Progenitor cell of endocrine pancreas (in vitro differentiated cells): ENCODE results near the gene AGL. TPM values are rescaled to one million over a fixed set of nuclear protein-coding genes. Genes with fewer than 3 reads are reported as not detected.

Experiments
- DNase-seq: peaks from one replicate; pipeline ENCODE4 v3.0.0; 2021; ENCODE audit warnings: low spot score; ENCODE audit not compliant: unreplicated experiment
- H3K27ac Mint-ChIP-seq: 2 replicates; pipeline ENCODE4 v1.8.0; 2021; ENCODE audit warnings: mild to moderate bottlenecking, moderate library complexity, mixed read lengths
- H3K27me3 Mint-ChIP-seq: 2 replicates; pipeline ENCODE4 v1.8.0; 2021; ENCODE audit warnings: mixed read lengths
- H3K36me3 Mint-ChIP-seq: 2 replicates; pipeline ENCODE4 v1.8.0; 2022; ENCODE audit warnings: mixed read lengths; ENCODE audit not compliant: insufficient read depth
- H3K4me1 Mint-ChIP-seq: 2 replicates; pipeline ENCODE4 v1.8.0; 2021; ENCODE audit warnings: low read depth, mixed read lengths
- H3K4me3 Mint-ChIP-seq: 2 replicates; pipeline ENCODE4 v1.8.0; 2021; ENCODE audit warnings: low read depth, mild to moderate bottlenecking, moderate library complexity, mixed read lengths
- H3K9me3 Mint-ChIP-seq: 2 replicates; pipeline ENCODE4 v1.8.0; 2021; ENCODE audit warnings: low read depth, mixed read lengths
- CTCF ChIP-seq: fragments of 200-600 bp; sonication (generic); IDR thresholded peaks from one replicate; pipeline ENCODE4 v1.5.0; 2021; ENCODE audit warnings: antibody characterized with exemption, mild to moderate bottlenecking; ENCODE audit not compliant: unreplicated experiment
- total RNA-seq: library from RNA; stranded (reverse); gene quantifications from 2 replicates; pipeline ENCODE4 v1.2.1, GENCODE V29; 2021

AGL gene
- total RNA-seq, 1 donor from 2014 or later: 26.6 TPM

- H3K4me1 Mint-ChIP-seq: peaks cover 4% of the 10 kb centered on the region
- H3K4me3 Mint-ChIP-seq: no peak overlapping the region
- no peaks in the 10 kb centered on the region for H3K9me3 Mint-ChIP-seq
- H3K27ac Mint-ChIP-seq: no peak overlapping the region
- TF ChIP-seq CTCF: no peak
- no peaks in the 10 kb centered on the region for H3K27me3 Mint-ChIP-seq
- DNase-seq: no peak
- no peaks in the 10 kb centered on the region for H3K36me3 Mint-ChIP-seq
These were observed 38.4 kb upstream of the AGL start for GRCh38 chr1:99811747-99812146.

GRCh38 chr1:99814373-99814900, 35.7 kb upstream of the AGL start:
- no peak overlapping the region for H3K4me3 Mint-ChIP-seq
- no peaks in the 10 kb centered on the region for H3K9me3 Mint-ChIP-seq
- no peaks in the 10 kb centered on the region for H3K27me3 Mint-ChIP-seq
- no peak for DNase-seq
- peaks cover 4% of the 10 kb centered on the region for H3K4me1 Mint-ChIP-seq
- TF ChIP-seq CTCF: no peak
- no peak overlapping the region for H3K27ac Mint-ChIP-seq
- no peaks in the 10 kb centered on the region for H3K36me3 Mint-ChIP-seq

- peaks cover 4% of the 10 kb centered on the region for H3K4me1 Mint-ChIP-seq
- no peak overlapping the region for H3K4me3 Mint-ChIP-seq
- H3K9me3 Mint-ChIP-seq: no peaks in the 10 kb centered on the region
- no peak for DNase-seq
- no peak for TF ChIP-seq CTCF
- H3K36me3 Mint-ChIP-seq: no peaks in the 10 kb centered on the region
- no peaks in the 10 kb centered on the region for H3K27me3 Mint-ChIP-seq
- H3K27ac Mint-ChIP-seq: no peak overlapping the region
These were observed 33.5 kb upstream of the AGL start for GRCh38 chr1:99816656-99817055.

- Mint-ChIP-seq H3K36me3 (no peaks in the 10 kb centered on the region), H3K4me3 (no peak overlapping the region), H3K4me1 (peaks cover 4% of the 10 kb centered on the region), H3K27ac (no peak overlapping the region), H3K9me3 (no peaks in the 10 kb centered on the region), H3K27me3 (no peaks in the 10 kb centered on the region)
- DNase-seq: no peak
- no peak for TF ChIP-seq CTCF
These were observed 32.0 kb upstream of the AGL start for GRCh38 chr1:99818063-99818699.

GRCh38 chr1:99820546-99820945, 29.6 kb upstream of the AGL start:
- no peak for DNase-seq
- Mint-ChIP-seq H3K36me3 (peaks cover 1% of the 10 kb centered on the region), H3K4me1 (no peaks in the 10 kb centered on the region), H3K27ac (no peak overlapping the region), H3K27me3 (no peaks in the 10 kb centered on the region), H3K9me3 (peaks cover 4% of the 10 kb centered on the region), H3K4me3 (no peak overlapping the region)
- TF ChIP-seq CTCF: no peak
